Endometrium (tissue), 2 donors: Measurements from ENCODE around the gene OR5H15.
"Not testable (repeated sequence)": the region's sequence is repeated elsewhere in the genome, so short reads cannot be mapped to it uniquely, and the experiment has no call there.

Source experiments
- FAIRE-seq: peaks from 2 replicates; lab custom pipeline; 2012; peaks lifted over from hg19 to GRCh38; lab: Jason Lieb, UNC
- donor health status: control.
- donor health status: control.

Gene OR5H15

DNA sequence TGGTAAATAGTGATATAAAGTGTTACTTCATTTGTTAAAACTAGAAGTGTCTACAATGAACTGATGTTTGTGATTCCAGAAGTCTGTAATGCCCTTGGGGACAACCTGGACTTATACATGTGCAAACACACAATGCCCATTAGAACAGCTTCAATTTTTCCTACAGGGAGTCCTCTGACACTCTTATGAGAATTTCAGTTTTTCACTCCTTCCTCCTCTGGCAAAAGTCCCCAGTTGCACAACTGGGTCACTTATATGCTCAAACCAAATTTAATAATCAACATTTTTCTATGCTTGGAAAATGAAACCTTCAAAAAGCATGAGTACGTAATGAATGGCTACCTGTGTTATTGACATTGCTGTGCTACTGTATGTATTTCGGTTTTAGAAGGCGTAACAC is at the start of gene OR5H15:
OR5H15 (plus strand) TSS at position 301 of the 400 bp plus-strand sequence. CDS start 2,004 bp downstream, outside the sequence.
- no peak for FAIRE-seq

- no peak for FAIRE-seq
Measured at GRCh38 chr3:98130421-98130820, 36.1 kb upstream of the OR5H15 start, which contains the start of gene OR5H1. Gene OR5H1, plus strand, starts transcription at chr3:98130721. Its CDS starts 1,977 bp downstream, at chr3:98132698.

GRCh38 chr3:98136631-98137030 is 29.9 kb upstream of the OR5H15 start:
- FAIRE-seq = no peak

- not testable (repeated sequence) for FAIRE-seq
Measured at GRCh38 chr3:98137826-98138557, 28.5 kb upstream of the OR5H15 start.

DNA sequence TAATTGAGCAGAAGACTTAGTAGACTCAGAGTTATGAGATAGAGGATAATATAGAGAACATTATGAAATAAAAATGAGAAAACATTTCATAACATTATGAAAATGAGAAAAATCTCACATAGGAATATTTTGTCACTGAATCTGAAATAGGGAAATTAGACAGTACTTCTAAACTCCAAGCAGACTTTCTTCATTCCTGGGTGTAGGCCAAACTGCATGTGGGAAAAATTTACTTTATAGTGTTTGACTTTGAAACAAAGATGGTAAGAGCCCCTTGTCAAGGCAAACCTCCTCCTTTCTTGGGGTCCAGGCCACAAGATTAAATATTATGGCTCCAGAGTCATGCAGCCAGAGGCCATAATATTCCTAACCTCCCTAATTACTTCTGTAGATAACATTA is 26.0 kb upstream of the OR5H15 start:
- FAIRE-seq = no peak

DNA sequence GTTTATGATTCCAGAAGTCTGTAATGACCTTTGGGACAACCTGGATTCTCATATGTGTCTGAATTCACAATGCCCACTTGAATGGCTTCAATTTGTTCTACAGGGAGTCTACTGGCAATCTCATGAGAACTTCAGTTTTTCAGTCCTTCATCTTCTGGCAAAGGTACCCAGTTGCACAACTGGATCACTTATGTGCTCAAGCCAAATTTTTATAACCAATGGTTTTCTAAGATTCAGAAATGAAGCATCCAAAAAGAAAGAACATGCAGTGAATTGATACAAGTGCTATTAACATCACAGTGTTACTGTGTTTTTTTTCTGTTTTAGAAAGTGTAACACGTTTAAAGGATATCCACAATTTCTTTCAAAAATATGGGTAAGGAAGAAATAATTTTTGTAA is 19.3 kb upstream of the OR5H15 start, which contains the start of gene OR5H14:
OR5H14 (plus strand) TSS at position 301 of the 400 bp plus-strand sequence. CDS start 1,907 bp downstream, outside the sequence.
- no peak for FAIRE-seq

DNA sequence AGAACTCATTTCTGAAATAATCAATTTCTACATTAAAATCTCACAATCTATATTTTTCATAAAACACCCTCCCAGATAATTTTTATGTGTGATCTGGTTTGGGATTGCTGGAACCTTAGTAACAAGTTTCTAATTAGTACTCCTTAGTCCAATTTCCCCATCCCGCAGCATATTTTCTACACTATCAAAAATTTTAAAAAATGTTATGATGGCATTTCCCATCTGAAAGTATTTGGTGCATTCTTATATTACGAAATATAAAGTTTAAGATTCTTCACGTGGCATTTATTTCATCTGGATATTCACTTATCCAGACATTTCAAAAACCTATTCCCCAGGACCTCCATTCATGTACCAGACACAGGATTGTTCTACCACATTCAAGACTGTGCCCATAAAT is 17.7 kb upstream of the OR5H15 start:
- FAIRE-seq = no peak

DNA sequence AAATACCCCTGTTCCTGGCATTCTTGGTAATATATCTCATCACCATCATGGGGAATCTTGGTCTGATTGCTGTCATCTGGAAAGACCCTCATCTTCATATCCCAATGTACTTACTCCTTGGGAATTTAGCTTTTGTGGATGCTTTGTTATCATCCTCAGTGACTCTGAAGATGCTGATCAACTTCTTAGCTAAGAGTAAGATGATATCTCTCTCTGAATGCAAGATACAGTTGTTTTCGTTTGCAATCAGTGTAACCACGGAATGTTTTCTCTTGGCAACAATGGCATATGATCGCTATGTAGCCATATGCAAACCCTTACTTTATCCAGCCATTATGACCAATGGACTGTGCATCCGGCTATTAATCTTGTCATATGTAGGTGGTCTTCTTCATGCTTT is 17.0 kb upstream of the OR5H15 start:
- not testable (repeated sequence) for FAIRE-seq

DNA sequence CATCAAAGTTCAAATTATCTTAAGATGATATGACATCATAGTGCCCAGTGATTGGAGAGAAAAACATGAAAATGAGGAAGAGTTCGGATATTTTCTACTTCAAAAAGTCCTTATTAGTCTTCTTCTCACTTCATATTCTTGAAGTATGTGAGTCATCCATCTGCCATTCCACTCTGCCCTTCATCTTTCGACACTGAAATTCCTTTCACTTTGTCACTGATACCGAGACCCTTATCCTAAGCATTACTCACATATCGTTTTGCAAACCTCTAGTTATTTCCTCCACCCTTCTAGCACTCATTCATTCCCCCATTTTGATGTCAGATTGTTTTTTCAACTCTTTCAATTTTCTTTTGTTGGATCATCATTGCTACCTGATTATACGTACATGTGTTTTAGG is 15.3 kb upstream of the OR5H15 start:
- no peak for FAIRE-seq

DNA sequence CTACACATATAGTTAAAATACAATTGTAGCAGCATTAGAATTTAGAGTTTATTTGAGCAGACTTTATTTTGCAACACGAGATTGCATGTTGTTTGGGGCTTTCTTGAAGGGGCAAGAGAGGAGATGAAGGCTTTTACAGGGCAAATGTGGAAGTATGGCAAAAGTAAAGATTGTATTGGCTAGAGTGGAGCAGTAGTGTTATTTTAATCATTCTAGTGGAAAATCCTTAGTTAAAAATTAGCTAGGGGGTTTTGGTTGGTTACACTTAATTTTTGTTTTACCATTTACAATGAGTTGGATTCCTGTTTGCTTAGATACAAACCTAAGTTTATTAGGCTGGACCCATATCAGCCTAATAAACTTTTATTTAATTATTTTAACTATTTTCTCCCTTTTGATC is 4.6 kb downstream of the OR5H15 start:
- FAIRE-seq = no peak

GRCh38 chr3:98172621-98173020 is 6.1 kb downstream of the OR5H15 start:
- no peak for FAIRE-seq

DNA sequence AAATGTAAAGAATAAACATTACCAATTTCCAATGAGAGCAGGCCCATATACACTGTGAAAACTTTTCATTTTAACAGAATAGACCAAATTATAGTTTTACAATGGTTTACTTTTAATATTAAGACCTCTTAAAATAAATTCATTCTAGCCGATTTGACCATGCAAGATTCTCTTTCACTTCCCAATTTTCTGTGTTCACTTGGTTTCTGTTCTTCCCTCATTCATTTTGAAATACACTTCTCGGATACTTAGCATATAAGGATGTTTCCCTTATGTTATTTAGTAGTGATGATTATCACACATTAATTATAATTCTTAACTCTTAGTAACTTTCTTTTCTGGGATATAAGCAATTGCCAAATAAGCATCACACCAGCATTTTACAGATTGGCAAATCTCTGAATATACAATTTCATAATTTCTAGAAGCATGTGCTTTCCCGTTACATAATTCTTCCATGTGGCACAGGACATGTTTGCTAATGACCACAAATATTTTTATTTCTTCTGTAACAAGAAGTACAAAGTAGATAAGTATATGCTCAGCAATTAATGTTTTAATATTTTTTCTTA is 13.9 kb downstream of the OR5H15 start:
- no peak for FAIRE-seq

DNA sequence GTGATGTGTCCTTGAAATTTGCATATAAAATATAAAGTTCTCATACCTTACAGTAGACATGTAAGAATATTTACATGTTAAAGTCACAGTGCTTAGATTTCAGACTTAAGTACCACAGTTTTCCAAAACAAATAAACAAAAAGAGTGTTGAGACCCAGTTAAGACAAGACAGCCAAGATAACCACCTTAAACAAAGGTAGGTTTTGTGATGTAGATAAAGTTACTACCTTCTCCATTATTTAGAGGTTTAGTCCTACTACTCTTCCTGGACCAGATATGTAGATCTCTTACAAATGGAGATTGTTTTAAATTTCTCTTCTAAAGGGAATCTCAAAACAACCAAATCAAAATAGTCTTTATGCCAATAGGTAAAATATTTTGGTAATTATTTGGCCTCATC is 15.7 kb downstream of the OR5H15 start:
- no peak for FAIRE-seq

DNA sequence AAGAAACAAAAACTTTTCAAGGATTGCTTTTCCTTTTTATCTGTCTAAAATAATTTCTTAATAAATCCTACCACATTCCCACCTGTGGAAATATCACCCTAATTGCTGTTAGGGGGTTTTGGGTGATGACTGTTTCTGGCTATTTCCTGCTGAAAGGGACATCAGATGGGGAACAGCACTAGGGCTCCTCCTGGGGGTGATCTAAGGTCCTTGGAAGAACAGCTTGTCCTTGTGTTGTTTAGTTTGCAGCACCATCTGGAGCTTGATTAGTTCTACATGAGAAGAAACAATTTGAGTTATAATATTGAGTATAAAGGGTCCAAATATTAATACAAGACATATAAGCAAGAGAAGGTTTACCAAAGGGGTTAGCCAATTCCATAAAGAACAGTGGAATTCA is 18.7 kb downstream of the OR5H15 start:
- FAIRE-seq = no peak

- FAIRE-seq = no peak
Measured at GRCh38 chr3:98188545-98188944, 22.0 kb downstream of the OR5H15 start.

GRCh38 chr3:98190911-98191310 is 24.4 kb downstream of the OR5H15 start:
- not testable (repeated sequence) for FAIRE-seq

DNA sequence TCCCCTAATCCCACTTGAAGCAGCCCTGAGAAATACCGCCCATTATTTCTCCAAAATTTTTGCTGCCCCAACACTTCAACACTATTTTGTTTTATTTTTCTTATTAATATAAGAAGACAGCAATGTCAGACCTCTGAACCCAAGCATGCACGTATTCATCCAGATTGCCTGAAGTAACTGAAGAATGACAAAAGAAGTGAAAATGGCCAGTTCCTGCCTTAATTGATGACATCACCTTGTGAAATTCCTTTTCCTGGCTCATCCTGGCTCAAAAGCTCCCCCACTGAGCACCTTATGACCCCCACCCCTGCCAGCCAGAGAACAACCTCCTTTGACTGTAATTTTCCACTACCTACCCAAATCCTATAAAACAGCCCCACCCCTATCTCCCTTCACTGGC is 29.8 kb downstream of the OR5H15 start:
- not testable (repeated sequence) for FAIRE-seq

DNA sequence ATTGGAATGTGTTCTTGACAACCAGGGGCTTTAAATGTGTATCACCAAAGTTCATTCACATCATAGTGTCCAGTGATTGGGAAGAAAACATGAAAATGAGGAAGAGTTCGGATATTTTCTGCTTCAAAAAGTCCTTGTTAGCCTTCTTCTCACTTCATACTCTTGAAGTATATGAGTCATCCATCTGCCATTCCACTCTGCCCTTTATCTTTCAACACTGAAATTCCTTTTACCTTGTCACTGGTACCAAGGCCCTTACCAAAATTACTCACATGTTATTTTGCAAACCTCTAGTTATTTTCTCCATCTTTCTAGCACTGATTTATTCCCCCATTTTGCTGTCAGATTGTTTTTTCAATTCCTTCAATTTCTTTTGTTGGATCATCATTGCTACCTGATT is 32.5 kb downstream of the OR5H15 start:
- no peak for FAIRE-seq

DNA sequence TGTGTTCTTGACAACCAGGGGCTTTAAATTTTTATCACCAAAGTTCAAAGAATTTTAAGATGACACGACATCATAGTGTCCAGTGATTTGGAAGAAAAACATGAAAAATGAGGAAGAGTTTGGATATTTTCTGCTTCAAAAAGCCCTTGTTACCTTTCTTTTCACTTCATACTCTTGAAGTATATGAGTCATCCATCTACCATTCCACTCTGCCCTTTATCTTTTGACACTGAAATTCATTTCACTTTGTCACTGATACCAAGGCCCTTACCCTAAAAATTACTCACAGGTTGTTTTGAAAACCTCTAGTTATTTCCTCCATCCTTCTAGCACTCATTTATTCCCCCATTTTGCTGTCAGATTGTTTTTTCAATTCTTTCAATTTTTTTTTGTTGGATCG is 42.7 kb downstream of the OR5H15 start:
- no peak for FAIRE-seq

GRCh38 chr3:98213276-98213675 is 46.8 kb downstream of the OR5H15 start:
- FAIRE-seq = no peak

DNA sequence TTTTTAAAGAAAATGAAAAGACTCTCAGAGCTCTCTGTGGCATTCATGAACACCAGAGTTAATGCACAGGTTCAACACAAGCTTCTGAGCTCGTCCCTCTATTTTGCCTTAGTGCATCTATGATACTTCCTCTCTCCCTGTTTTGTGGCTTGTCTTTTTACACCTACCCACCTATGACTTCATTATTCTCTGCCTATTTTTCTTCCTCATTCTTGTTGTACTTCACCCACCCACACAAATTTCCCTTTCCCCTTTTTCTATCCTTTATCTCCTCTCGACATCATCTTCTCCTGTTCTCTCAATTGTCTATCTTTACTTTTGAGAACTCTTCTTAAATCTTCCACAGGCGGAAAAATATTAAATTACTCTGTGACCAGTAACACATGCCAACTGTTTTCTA is 48.6 kb downstream of the OR5H15 start:
- no peak for FAIRE-seq
